Measurements from ENCODE around the gene STAM. TPM values are rescaled to one million over a fixed set of nuclear protein-coding genes. Genes with fewer than 3 reads are reported as not detected.

STAM gene
- total RNA-seq, 2 experiments from 2014 or later, result 12.9 to 18.2 TPM

GRCh38 chr10:17643339-17643754 lies 604 bp upstream of the STAM start:
- TF ChIP-seq CTCF (conservative IDR thresholded peaks at IDR 0.05; ENCODE audit: low read length), result no peak
- peak overlapping the region; percentile 86 for H3K4me3 ChIP-seq (ENCODE audit: low read depth, low read length, poor library complexity, severe bottlenecking)
- peaks cover 29% of the 10 kb centered on the region for H3K4me1 ChIP-seq (ENCODE audit: insufficient read depth, low read length, poor library complexity, severe bottlenecking)
- no peaks in the 10 kb centered on the region for H3K9me2 ChIP-seq (ENCODE audit: insufficient read depth, low read length)
- CTCF ChIA-PET (ENCODE audit: unreplicated experiment), result no interaction called here
- H3K36me3 ChIP-seq (ENCODE audit: insufficient read depth, low read length), result peaks cover 21% of the 10 kb centered on the region
- H3K79me2 ChIP-seq (ENCODE audit: insufficient read depth, low read depth, low read length), result peaks cover 69% of the 10 kb centered on the region
- no peak for DNase-seq (ENCODE audit: low spot score)
- H3K9me3 ChIP-seq (ENCODE audit: low read length), result peaks cover 5% of the 10 kb centered on the region; the same call in 1 of the 2 replicates
- peak overlapping the region; percentile 91 for H3K4me2 ChIP-seq (ENCODE audit: low read length)
- H4K20me1 ChIP-seq (ENCODE audit: insufficient read depth, low read length), result peaks cover 4% of the 10 kb centered on the region; the same call in 1 of the 2 replicates
- peak overlapping the region; percentile 51 for H2AFZ ChIP-seq (ENCODE audit: low read length)
- TSS peak; percentile 96 for BruUV-seq (replicated peaks)
- intact Hi-C loops (cut with micrococcal nuclease; ENCODE audit: unreplicated experiment), result loop anchor here (5.0 to 10.0 kb wide), 2 partner anchors 1009 to 1779 kb away; partner anchors contain the start of genes MINDY3 and NSUN6
- POLR2A ChIA-PET, result interaction anchor here (0.6 to 2.2 kb wide), 5 partner anchors 9 to 1030 kb away, joined by 3 to 12 read pairs (median 4); no protein-coding TSS in a partner anchor
- H3K27ac ChIP-seq (ENCODE audit: low read depth, low read length, poor library complexity, severe bottlenecking), result peak overlapping the region; percentile 78

GRCh38 chr10:17644485-17644943 lies 563 bp downstream of the STAM start:
- CTCF ChIA-PET (ENCODE audit: unreplicated experiment), result interaction anchor here (0.9 kb wide), 1 partner anchor 93 kb away, joined by 3 read pairs; no protein-coding TSS in a partner anchor
- intact Hi-C loops (cut with micrococcal nuclease; ENCODE audit: unreplicated experiment), result loop anchor here (5.0 to 10.0 kb wide), 2 partner anchors 1008 to 1780 kb away; partner anchors contain the start of genes MINDY3 and NSUN6
- Histone ChIP-seq H3K36me3 (ENCODE audit: insufficient read depth, low read length) (peaks cover 28% of the 10 kb centered on the region), H3K4me2 (ENCODE audit: low read length) (peak overlapping the region; percentile 91), H3K27ac (ENCODE audit: low read depth, low read length, poor library complexity, severe bottlenecking) (peak overlapping the region; percentile 78), H3K4me1 (ENCODE audit: insufficient read depth, low read length, poor library complexity, severe bottlenecking) (peaks cover 29% of the 10 kb centered on the region), H4K20me1 (ENCODE audit: insufficient read depth, low read length) (peaks cover 4% of the 10 kb centered on the region; the same call in 1 of the 2 replicates), H3K4me3 (ENCODE audit: low read depth, low read length, poor library complexity, severe bottlenecking) (peak overlapping the region; percentile 86), H3K9me3 (ENCODE audit: low read length) (peaks cover 5% of the 10 kb centered on the region; the same call in 1 of the 2 replicates), H3K9me2 (ENCODE audit: insufficient read depth, low read length) (no peaks in the 10 kb centered on the region), H3K79me2 (ENCODE audit: insufficient read depth, low read depth, low read length) (peaks cover 80% of the 10 kb centered on the region), H2AFZ (ENCODE audit: low read length) (peak overlapping the region; percentile 51; the same call in 1 of the 2 replicates)
- BruUV-seq (replicated peaks), result no TSS peak
- no peak for DNase-seq (ENCODE audit: low spot score)
- POLR2A ChIA-PET, result interaction anchor here (0.9 to 2.2 kb wide), 8 partner anchors 8 to 827 kb away, joined by 3 to 12 read pairs (median 4); partner anchors contain the start of gene RSU1
- TF ChIP-seq CTCF (conservative IDR thresholded peaks at IDR 0.05; ENCODE audit: low read length) (no peak), EZH2phosphoT487 (IDR thresholded peaks at IDR 0.05; ENCODE audit: borderline replicate concordance, low read depth, low read length) (no peak)
